ENCODE results near the gene MTHFD1L.

DNA sequence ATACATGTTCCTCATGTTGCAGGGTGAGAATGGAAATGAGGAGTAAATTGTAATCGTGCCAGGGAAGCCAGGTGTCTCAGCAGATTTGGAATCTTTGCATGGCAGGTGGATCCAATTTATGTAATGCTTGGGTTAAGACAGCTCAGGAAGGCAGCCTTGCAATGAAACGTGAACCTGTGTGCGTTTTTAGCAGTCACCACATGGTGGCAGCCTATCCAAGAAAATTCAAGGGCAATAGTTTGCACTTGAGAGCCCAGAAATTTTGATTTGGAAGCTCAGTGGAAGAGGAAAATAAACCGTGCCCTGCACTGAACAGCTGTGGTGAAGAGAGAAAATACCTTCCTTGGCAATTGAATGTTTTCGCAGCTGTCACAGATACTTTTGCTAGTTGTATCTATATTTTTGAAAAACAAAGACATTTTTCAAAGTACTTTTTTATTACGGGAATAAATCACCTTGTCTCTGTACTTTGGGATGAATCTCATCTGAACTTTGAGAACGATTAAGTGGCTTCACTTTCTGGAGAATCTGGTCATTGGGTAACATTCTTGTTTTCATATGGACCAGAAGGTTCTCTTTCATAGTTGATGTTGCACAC lies 26.5 kb downstream of the MTHFD1L start:
- TF ChIP-seq SIN3A (IDR thresholded peaks at IDR 0.05; ENCODE audit: borderline replicate concordance, insufficient read depth, low read length) = no peak
- no peak for TF ChIP-seq TAF1 (IDR thresholded peaks at IDR 0.05; ENCODE audit: borderline replicate concordance, insufficient read depth, low read length)
- no peak for TF ChIP-seq POLR2AphosphoS5 (IDR thresholded peaks at IDR 0.05; ENCODE audit: low read depth, low read length)
- TF ChIP-seq, protein P1, sequence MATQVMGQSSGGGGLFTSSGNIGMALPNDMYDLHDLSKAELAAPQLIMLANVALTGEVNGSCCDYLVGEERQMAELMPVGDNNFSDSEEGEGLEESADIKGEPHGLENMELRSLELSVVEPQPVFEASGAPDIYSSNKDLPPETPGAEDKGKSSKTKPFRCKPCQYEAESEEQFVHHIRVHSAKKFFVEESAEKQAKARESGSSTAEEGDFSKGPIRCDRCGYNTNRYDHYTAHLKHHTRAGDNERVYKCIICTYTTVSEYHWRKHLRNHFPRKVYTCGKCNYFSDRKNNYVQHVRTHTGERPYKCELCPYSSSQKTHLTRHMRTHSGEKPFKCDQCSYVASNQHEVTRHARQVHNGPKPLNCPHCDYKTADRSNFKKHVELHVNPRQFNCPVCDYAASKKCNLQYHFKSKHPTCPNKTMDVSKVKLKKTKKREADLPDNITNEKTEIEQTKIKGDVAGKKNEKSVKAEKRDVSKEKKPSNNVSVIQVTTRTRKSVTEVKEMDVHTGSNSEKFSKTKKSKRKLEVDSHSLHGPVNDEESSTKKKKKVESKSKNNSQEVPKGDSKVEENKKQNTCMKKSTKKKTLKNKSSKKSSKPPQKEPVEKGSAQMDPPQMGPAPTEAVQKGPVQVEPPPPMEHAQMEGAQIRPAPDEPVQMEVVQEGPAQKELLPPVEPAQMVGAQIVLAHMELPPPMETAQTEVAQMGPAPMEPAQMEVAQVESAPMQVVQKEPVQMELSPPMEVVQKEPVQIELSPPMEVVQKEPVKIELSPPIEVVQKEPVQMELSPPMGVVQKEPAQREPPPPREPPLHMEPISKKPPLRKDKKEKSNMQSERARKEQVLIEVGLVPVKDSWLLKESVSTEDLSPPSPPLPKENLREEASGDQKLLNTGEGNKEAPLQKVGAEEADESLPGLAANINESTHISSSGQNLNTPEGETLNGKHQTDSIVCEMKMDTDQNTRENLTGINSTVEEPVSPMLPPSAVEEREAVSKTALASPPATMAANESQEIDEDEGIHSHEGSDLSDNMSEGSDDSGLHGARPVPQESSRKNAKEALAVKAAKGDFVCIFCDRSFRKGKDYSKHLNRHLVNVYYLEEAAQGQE (IDR thresholded peaks at IDR 0.05; ENCODE audit: insufficient read depth in 1 of 2, low read depth in 2 of 2, low read length in 2 of 2) = no peak
